ENCODE data around the gene ANKRD2.

DNA sequence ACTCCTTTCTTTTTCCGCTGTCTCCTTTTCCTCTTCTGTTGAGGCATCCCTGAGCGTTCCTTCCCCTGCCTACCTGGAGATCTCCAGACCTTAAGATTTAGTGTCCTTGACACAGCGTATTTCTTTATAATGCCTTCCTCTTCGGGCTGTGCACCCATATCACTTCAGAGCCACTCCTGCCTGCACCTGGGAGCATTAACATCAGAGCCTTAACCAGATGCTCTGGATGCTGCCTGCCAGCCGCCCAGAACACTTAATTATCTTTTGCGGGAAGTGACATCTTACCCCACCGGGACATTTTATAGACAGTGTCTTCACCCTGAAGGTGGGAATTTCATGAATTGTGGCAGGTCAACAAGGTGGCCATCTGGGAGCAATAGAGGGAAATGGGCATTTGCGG, 49.6 kb upstream of the ANKRD2 start:
- no peak for TF ChIP-seq SP1 (IDR thresholded peaks at IDR 0.05)
- no peak for TF ChIP-seq FOXK2 (IDR thresholded peaks at IDR 0.05)
- TF ChIP-seq CTBP1 (IDR thresholded peaks at IDR 0.05; ENCODE audit: borderline replicate concordance): no peak
- TF ChIP-seq FOXM1 (IDR thresholded peaks at IDR 0.05; ENCODE audit: borderline replicate concordance): no peak
